GM12878 (cell line): ENCODE results near the gene CDK5RAP3. TPM values are rescaled to one million over a fixed set of nuclear protein-coding genes. Genes with fewer than 3 reads are reported as not detected.

Experiments used
- ATAC-seq: fragments of 200-7000 bp; cut with Tn5 transposase; 3 replicates; pipeline ENCODE4 v1.9.1; 2020; ENCODE audit warnings: mild to moderate bottlenecking, moderate library complexity
- BruUV-seq: library from RNA; stranded (reverse); fragments of 400-500 nt; replicated peaks from 2 replicates; lab custom pipeline; 2021; lab: Mats Ljungman, UMichigan
- CTCF ChIA-PET: fragments of 300-600 bp; sonication (Branson Sonifier 250); formaldehyde crosslinking; extraction: SDS; loops from one replicate; lab custom pipeline; 2021; ENCODE audit warnings: inconsistent platforms; lab: Yijun Ruan, JAX
- POLR2A ChIA-PET: fragments of 350-600 bp; formaldehyde crosslinking; extraction: SDS; loops from one replicate; lab custom pipeline; 2021; ENCODE audit warnings: inconsistent platforms; lab: Charles Lee
- RAD21 ChIA-PET: fragments of 300-600 bp; sonication (Branson Sonifier 250); formaldehyde crosslinking; loops from one replicate; lab custom pipeline; 2023; ENCODE audit warnings: antibody characterized with exemption; ENCODE audit not compliant: unreplicated experiment; lab: Charles Lee
- SMC1A ChIA-PET: fragments of 300-600 bp; sonication (Branson Sonifier 250); formaldehyde crosslinking; loops from one replicate; lab custom pipeline; 2023; ENCODE audit not compliant: unreplicated experiment, uncharacterized antibody; lab: Charles Lee
- DNase-seq: peaks from one replicate; pipeline ENCODE4 v3.0.0-alpha.2; 2011; ENCODE audit warnings: low read depth, low spot score
- FAIRE-seq: peaks from 3 replicates; lab custom pipeline; 2011; peaks lifted over from hg19 to GRCh38; lab: Jason Lieb, UNC
- H2AFZ ChIP-seq: 2 replicates; pipeline ENCODE4 v1.6.0; 2011; ENCODE audit warnings: low read depth, low read length, control low read depth; ENCODE audit not compliant: control insufficient read depth
- H3K27ac ChIP-seq: 2 replicates; pipeline ENCODE4 v1.5.1; 2011; ENCODE audit warnings: control low read depth; ENCODE audit not compliant: control insufficient read depth, insufficient read depth
- H3K27me3 ChIP-seq, 2 experiments: replicated peaks in 1 of 2; 2 replicates each; pipeline versions ENCODE4 v1.6.0 to v1.6.1; 2011; ENCODE audit warnings: low read length in 1 of 2; ENCODE audit not compliant: control insufficient read depth in 2 of 2, insufficient read depth in 2 of 2
- H3K36me3 ChIP-seq, 2 experiments: 2 replicates each; pipeline ENCODE4 v1.5.1; 2011; ENCODE audit warnings: low read length in 1 of 2; ENCODE audit not compliant: control insufficient read depth in 2 of 2, insufficient read depth in 2 of 2
- H3K4me1 ChIP-seq: 2 replicates; pipeline ENCODE4 v1.6.1; 2011; ENCODE audit warnings: mild to moderate bottlenecking, low read length, moderate library complexity, mixed read lengths; ENCODE audit not compliant: control insufficient read depth, insufficient read depth
- H3K4me2 ChIP-seq: 2 replicates; pipeline ENCODE4 v1.6.0; 2011; ENCODE audit warnings: control low read depth; ENCODE audit not compliant: control insufficient read depth, insufficient read depth
- H3K4me3 ChIP-seq: fragments of 200-600 bp; sonication (generic); 2 replicates; pipeline ENCODE4 v1.5.1; 2016
- H3K79me2 ChIP-seq: 2 replicates; pipeline ENCODE4 v1.6.0; 2011; ENCODE audit warnings: low read length; ENCODE audit not compliant: control insufficient read depth, insufficient read depth
- H3K9ac ChIP-seq: 2 replicates; pipeline ENCODE4 v1.8.0; 2011; ENCODE audit warnings: low read length, control low read depth, mixed read lengths; ENCODE audit not compliant: control insufficient read depth, insufficient read depth
- H3K9me3 ChIP-seq: replicated peaks from 3 replicates; pipeline ENCODE4 v1.5.1; 2011; ENCODE audit warnings: mild to moderate bottlenecking, low read length; ENCODE audit not compliant: control insufficient read depth, insufficient read depth
- H4K20me1 ChIP-seq: 2 replicates; pipeline ENCODE4 v1.6.0; 2011; ENCODE audit not compliant: control insufficient read depth, insufficient read depth
- BACH1 ChIP-seq: fragments of 450-650 bp; IDR thresholded peaks from 2 replicates; pipeline ENCODE4 v1.6.1; 2017; ENCODE audit warnings: mild to moderate bottlenecking, borderline replicate concordance
- CEBPB ChIP-seq, 2 experiments: fragments of 150-350 bp in 1 of 2; IDR thresholded peaks; 2 replicates each; pipeline ENCODE4 v1.6.1; 2012 to 2014; ENCODE audit warnings: low read depth in 2 of 2, low read length in 2 of 2, borderline replicate concordance in 1 of 2, inconsistent platforms in 1 of 2
- CUX1 ChIP-seq: IDR thresholded peaks from 2 replicates; pipeline ENCODE4 v1.6.1; 2012; ENCODE audit warnings: improper control_type of control experiment, low read depth, low read length; ENCODE audit not compliant: insufficient replicate concordance
- E4F1 ChIP-seq: fragments of 450-650 bp; IDR thresholded peaks from 2 replicates; pipeline ENCODE4 v1.6.1; 2018; ENCODE audit warnings: borderline replicate concordance, mild to moderate bottlenecking; ENCODE audit not compliant: partially characterized antibody
- MEF2B ChIP-seq: fragments of 450-650 bp; IDR thresholded peaks from 2 replicates; pipeline ENCODE4 v1.6.1; 2018; ENCODE audit warnings: mild to moderate bottlenecking, moderate library complexity; ENCODE audit not compliant: partially characterized antibody, poor library complexity, severe bottlenecking
- MYC ChIP-seq: IDR thresholded peaks from 2 replicates; pipeline ENCODE4 v1.6.1; 2011; ENCODE audit warnings: mild to moderate bottlenecking, low read length, moderate library complexity, inconsistent platforms; ENCODE audit not compliant: insufficient read depth, insufficient replicate concordance, insufficient read length, severe bottlenecking
- NR2F1 ChIP-seq: fragments of 450-650 bp; conservative IDR thresholded peaks from 2 replicates; pipeline ENCODE4 v1.6.1; 2017; ENCODE audit warnings: mild to moderate bottlenecking
- WGBS: methylation state at CpG from one replicate; pipeline ENCODE4 v1.1.6; 2016; ENCODE audit warnings: low lambda C conversion rate; ENCODE audit not compliant: insufficient replicate concordance, insufficient coverage; ENCODE audit errors: missing lambda C conversion rate; 5-methylcytosine and 5-hydroxymethylcytosine counted together
- in situ Hi-C: fragments of 300-500 bp; cut with MboI; formaldehyde crosslinking; loops from 9 replicates; pipeline ENCODE4 v1.14.3; 2018; ENCODE audit warnings: mixed read lengths
- intact Hi-C: fragments of 100-400 bp; cut with micrococcal nuclease; formaldehyde crosslinking; loops from one replicate; pipeline ENCODE4 v1.14.2; 2022; ENCODE audit not compliant: unreplicated experiment
- polyA plus RNA-seq, 11 experiments: library from polyadenylated mRNA; depleted of rRNA in 4 of 11; unstranded in 6 of 11; stranded (reverse) in 5 of 11; fragments of >200 nt; fragmentation: Nextera tagmentation in 4 of 11; fragmentation: Illumina TruSeq in 1 of 11; extraction: Ambion mirVana in 4 of 11; extraction: Trizol in 1 of 11; gene quantifications; 1 replicate in 1 of 11; 2 replicates in 10 of 11; pipeline versions ENCODE4 v1.2.1 to v1.2.3, GENCODE V29; 2011 to 2016; ENCODE audit warnings: inconsistent platforms in 2 of 11, missing spikeins in 2 of 11, low read depth in 1 of 11
- total RNA-seq, 4 experiments: library from RNA; depleted of rRNA in 3 of 4; stranded (reverse); fragments of >200 nt in 3 of 4; fragmentation: Illumina TruSeq in 1 of 4; extraction: Trizol in 1 of 4; gene quantifications; 2 replicates each; pipeline versions ENCODE4 v1.2.1 to v1.2.3, GENCODE V29; 2013 to 2021

Gene CDK5RAP3
- total and polyA plus RNA-seq, 10 of the 15 experiments (the other 5 are each of a cell fraction or from before 2014, with no cell fraction given) = 69.4 to 237 (median 160) TPM

GRCh38 chr17:48012654-48013053 is 41.7 kb downstream of the CDK5RAP3 start:
- intact Hi-C loops = no loop called here

More at GRCh38 chr17:48012654-48013053, 41.7 kb downstream of the CDK5RAP3 start:
- Histone ChIP-seq H3K79me2 (no peaks in the 10 kb centered on the region), H3K36me3 (no peaks in the 10 kb centered on the region), H3K4me1 (peaks cover 13% of the 10 kb centered on the region), H3K4me2 (peak overlapping the region; percentile 50), H3K9ac (no peak overlapping the region), H2AFZ (no peak overlapping the region), H3K4me3 (no peak overlapping the region), H3K27me3 (no peaks in the 10 kb centered on the region), H3K27ac (no peak overlapping the region), H4K20me1 (no peaks in the 10 kb centered on the region), H3K9me3 (no peaks in the 10 kb centered on the region)
- no TSS peak for BruUV-seq
- SMC1A ChIA-PET = interaction anchor here (0.8 to 3.5 kb wide), 6 partner anchors 9 to 124 kb away, joined by 3 to 27 read pairs (median 12); no protein-coding TSS in a partner anchor
- RAD21 ChIA-PET = interaction anchor here (0.8 to 3.0 kb wide), 7 partner anchors 8 to 580 kb away, joined by 3 to 19 read pairs (median 8); partner anchors contain the start of gene HOXB5
- POLR2A ChIA-PET = interaction anchor here (0.6 to 2.7 kb wide), 5 partner anchors 10 to 130 kb away, joined by 3 to 18 read pairs (median 6); partner anchors contain the start of gene CDK5RAP3
- FAIRE-seq = no peak
- CTCF ChIA-PET = interaction anchor here (1.1 to 14.1 kb wide), 8 partner anchors 8 to 171 kb away, joined by 3 to 454 read pairs (median 18); partner anchors contain the start of genes CDK5RAP3, PNPO, PRR15L and SCRN2
- no peak for ATAC-seq
- WGBS = 37% methylated on average over 5 of the region's 5 CpGs
- in situ Hi-C loops = no loop called here
- no peak for TF ChIP-seq E4F1
- TF ChIP-seq CUX1 = no peak
- TF ChIP-seq CEBPB (IDR thresholded peaks at IDR 0.05; ENCODE audit: borderline replicate concordance in 1 of 2, low read depth in 2 of 2, low read length in 2 of 2) = no peak
- no peak for TF ChIP-seq NR2F1
- TF ChIP-seq BACH1 = no peak
- TF ChIP-seq MYC = no peak
- TF ChIP-seq MEF2B = no peak
- no peak for DNase-seq
